ENCODE results near the gene EID2. TPM values are rescaled to one million over a fixed set of nuclear protein-coding genes. Genes with fewer than 3 reads are reported as not detected.

EID2 gene
- polyA plus RNA-seq, 1 donor (not counting 4 experiments of a cell fraction or from before 2014, with no cell fraction given), result 12.9 TPM

DNA sequence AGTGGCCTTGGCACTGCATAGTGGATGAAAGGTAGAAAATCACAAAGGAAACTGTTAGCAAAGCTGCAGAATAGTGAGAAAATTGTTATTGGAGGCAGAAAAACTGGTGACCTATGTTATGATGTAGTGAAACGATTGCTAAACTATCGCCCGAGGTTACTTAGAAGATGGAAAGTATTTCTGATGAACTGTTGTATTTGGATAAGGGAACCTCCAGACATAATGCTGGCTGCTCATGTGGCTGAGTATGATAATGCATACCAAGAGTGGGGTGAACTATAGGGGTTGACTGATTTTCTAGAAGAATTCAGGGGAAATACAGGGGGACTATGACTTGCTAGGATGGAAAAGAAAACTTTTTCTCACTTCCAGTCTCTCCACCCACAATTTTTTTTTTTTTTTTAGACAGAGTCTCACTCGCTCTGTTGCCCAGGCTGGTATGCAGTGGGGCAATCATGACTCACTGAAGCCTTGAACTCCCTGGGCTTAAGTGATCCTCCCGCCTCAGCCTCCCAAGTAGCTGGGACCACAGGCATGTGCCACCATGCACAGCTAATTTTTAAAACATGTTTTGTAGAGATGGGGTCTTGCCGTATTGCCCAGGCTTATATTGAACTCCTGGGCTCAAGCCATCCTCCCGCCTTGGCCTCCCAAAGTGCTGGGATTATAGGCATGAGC lies 4.4 kb upstream of the EID2 start:
- Histone ChIP-seq H3K9me1 (ENCODE audit: control insufficient read depth, extremely low read depth, insufficient read depth, low read length) (no peaks in the 10 kb centered on the region), H3K36me3 (ENCODE audit: control insufficient read depth in 2 of 2, extremely low read depth in 1 of 2, insufficient read depth in 2 of 2, low read length in 2 of 2) (no peaks in the 10 kb centered on the region), H3K4me1 (ENCODE audit: control insufficient read depth, extremely low read depth, insufficient read depth, low read length) (peaks cover 38% of the 10 kb centered on the region), H3K4me3 (ENCODE audit: control insufficient read depth in 2 of 3, extremely low read depth in 1 of 3, insufficient read depth in 2 of 3, low read depth in 1 of 3, low read length in 3 of 3) (no peak overlapping the region), H3K9me3 (ENCODE audit: control insufficient read depth, low read depth, low read length) (no peaks in the 10 kb centered on the region), H4K20me1 (ENCODE audit: control insufficient read depth, extremely low read depth, insufficient read depth, low read length) (no peaks in the 10 kb centered on the region), H2AFZ (ENCODE audit: control insufficient read depth, low read length) (no peak overlapping the region), H3K9ac (ENCODE audit: control insufficient read depth, extremely low read depth, insufficient read depth, low read length) (no peak overlapping the region), H3K4me2 (ENCODE audit: control insufficient read depth, extremely low read depth, insufficient read depth, low read depth, low read length) (peak overlapping the region; percentile 42), H3K79me2 (ENCODE audit: control insufficient read depth, insufficient read depth, low read length) (peaks cover 5% of the 10 kb centered on the region), H3K27me3 (ENCODE audit: control insufficient read depth, extremely low read depth, insufficient read depth, low read length) (no peaks in the 10 kb centered on the region), H3K27ac (ENCODE audit: control insufficient read depth, insufficient read depth, low read length) (peak overlapping the region; percentile 50)
- TF ChIP-seq EZH2 (IDR thresholded peaks at IDR 0.05; ENCODE audit: low read length), result no peak
- TF ChIP-seq, protein P1, sequence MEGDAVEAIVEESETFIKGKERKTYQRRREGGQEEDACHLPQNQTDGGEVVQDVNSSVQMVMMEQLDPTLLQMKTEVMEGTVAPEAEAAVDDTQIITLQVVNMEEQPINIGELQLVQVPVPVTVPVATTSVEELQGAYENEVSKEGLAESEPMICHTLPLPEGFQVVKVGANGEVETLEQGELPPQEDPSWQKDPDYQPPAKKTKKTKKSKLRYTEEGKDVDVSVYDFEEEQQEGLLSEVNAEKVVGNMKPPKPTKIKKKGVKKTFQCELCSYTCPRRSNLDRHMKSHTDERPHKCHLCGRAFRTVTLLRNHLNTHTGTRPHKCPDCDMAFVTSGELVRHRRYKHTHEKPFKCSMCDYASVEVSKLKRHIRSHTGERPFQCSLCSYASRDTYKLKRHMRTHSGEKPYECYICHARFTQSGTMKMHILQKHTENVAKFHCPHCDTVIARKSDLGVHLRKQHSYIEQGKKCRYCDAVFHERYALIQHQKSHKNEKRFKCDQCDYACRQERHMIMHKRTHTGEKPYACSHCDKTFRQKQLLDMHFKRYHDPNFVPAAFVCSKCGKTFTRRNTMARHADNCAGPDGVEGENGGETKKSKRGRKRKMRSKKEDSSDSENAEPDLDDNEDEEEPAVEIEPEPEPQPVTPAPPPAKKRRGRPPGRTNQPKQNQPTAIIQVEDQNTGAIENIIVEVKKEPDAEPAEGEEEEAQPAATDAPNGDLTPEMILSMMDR (optimal IDR thresholded peaks at IDR 0.05 in 1 of 3, IDR thresholded peaks at IDR 0.05 in 1 of 3, conservative IDR thresholded peaks at IDR 0.05 in 1 of 3; ENCODE audit: extremely low read depth in 1 of 3, insufficient read depth in 2 of 3, low read length in 3 of 3), result no peak
- no peak for DNase-seq (ENCODE audit: low read depth, low spot score)
- no peak for FAIRE-seq
- dilution Hi-C loops (cut with MboI; ENCODE audit: extremely low pct_ligation_motif_present, low sequenced_read_pairs), result no loop called here

- DNase-seq (ENCODE audit: low read depth, low spot score), result peak; percentile 92
- Histone ChIP-seq H3K4me3 (ENCODE audit: control insufficient read depth in 2 of 3, extremely low read depth in 1 of 3, insufficient read depth in 2 of 3, low read depth in 1 of 3, low read length in 3 of 3) (no peak overlapping the region), H2AFZ (ENCODE audit: control insufficient read depth, low read length) (no peak overlapping the region), H3K27me3 (ENCODE audit: control insufficient read depth, extremely low read depth, insufficient read depth, low read length) (no peaks in the 10 kb centered on the region), H3K4me1 (ENCODE audit: control insufficient read depth, extremely low read depth, insufficient read depth, low read length) (peaks cover 45% of the 10 kb centered on the region), H3K9me3 (ENCODE audit: control insufficient read depth, low read depth, low read length) (no peaks in the 10 kb centered on the region), H3K27ac (ENCODE audit: control insufficient read depth, insufficient read depth, low read length) (peak overlapping the region; percentile 50), H3K79me2 (ENCODE audit: control insufficient read depth, insufficient read depth, low read length) (peaks cover 13% of the 10 kb centered on the region), H4K20me1 (ENCODE audit: control insufficient read depth, extremely low read depth, insufficient read depth, low read length) (no peaks in the 10 kb centered on the region), H3K36me3 (ENCODE audit: control insufficient read depth in 2 of 2, extremely low read depth in 1 of 2, insufficient read depth in 2 of 2, low read length in 2 of 2) (no peaks in the 10 kb centered on the region), H3K4me2 (ENCODE audit: control insufficient read depth, extremely low read depth, insufficient read depth, low read depth, low read length) (peak overlapping the region; percentile 42), H3K9me1 (ENCODE audit: control insufficient read depth, extremely low read depth, insufficient read depth, low read length) (no peaks in the 10 kb centered on the region), H3K9ac (ENCODE audit: control insufficient read depth, extremely low read depth, insufficient read depth, low read length) (peak overlapping the region; percentile 10)
- dilution Hi-C loops (cut with MboI; ENCODE audit: extremely low pct_ligation_motif_present, low sequenced_read_pairs), result no loop called here
- TF ChIP-seq, protein P1 (optimal IDR thresholded peaks at IDR 0.05 in 1 of 3, IDR thresholded peaks at IDR 0.05 in 1 of 3, conservative IDR thresholded peaks at IDR 0.05 in 1 of 3; ENCODE audit: extremely low read depth in 1 of 3, insufficient read depth in 2 of 3, low read length in 3 of 3), result no peak
- no peak for TF ChIP-seq EZH2 (IDR thresholded peaks at IDR 0.05; ENCODE audit: low read length)
- FAIRE-seq, result peak; percentile 75
These were observed 3.5 kb upstream of the EID2 start for GRCh38 chr19:39543477-39543857.
